ENCODE results near the gene PCDHGB6.
A peak's percentile ranks its signal among the peaks of the same experiment; 100 is the strongest.
"Not testable (repeated sequence)": the region's sequence is repeated elsewhere in the genome, so short reads cannot be mapped to it uniquely, and the experiment has no call there.

The PCDHGB6 gene

GRCh38 chr5:141403387-141403786 is 4.4 kb upstream of the PCDHGB6 start:
- DNase-seq (ENCODE audit: low read depth), result no peak
- no peak overlapping the region for H3K4me3 ChIP-seq (ENCODE audit: low read depth, low read length)
- TF ChIP-seq, protein P1, sequence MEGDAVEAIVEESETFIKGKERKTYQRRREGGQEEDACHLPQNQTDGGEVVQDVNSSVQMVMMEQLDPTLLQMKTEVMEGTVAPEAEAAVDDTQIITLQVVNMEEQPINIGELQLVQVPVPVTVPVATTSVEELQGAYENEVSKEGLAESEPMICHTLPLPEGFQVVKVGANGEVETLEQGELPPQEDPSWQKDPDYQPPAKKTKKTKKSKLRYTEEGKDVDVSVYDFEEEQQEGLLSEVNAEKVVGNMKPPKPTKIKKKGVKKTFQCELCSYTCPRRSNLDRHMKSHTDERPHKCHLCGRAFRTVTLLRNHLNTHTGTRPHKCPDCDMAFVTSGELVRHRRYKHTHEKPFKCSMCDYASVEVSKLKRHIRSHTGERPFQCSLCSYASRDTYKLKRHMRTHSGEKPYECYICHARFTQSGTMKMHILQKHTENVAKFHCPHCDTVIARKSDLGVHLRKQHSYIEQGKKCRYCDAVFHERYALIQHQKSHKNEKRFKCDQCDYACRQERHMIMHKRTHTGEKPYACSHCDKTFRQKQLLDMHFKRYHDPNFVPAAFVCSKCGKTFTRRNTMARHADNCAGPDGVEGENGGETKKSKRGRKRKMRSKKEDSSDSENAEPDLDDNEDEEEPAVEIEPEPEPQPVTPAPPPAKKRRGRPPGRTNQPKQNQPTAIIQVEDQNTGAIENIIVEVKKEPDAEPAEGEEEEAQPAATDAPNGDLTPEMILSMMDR (IDR thresholded peaks at IDR 0.05; ENCODE audit: insufficient read depth, low read depth, low read length, missing control alignments), result no peak

- DNase-seq (ENCODE audit: low read depth), result no peak
- TF ChIP-seq, protein P1 (IDR thresholded peaks at IDR 0.05; ENCODE audit: insufficient read depth, low read depth, low read length, missing control alignments), result no peak
- no peak overlapping the region for H3K4me3 ChIP-seq (ENCODE audit: low read depth, low read length)
These were observed 1.9 kb downstream of the PCDHGB6 start for GRCh38 chr5:141409598-141410306.

DNA sequence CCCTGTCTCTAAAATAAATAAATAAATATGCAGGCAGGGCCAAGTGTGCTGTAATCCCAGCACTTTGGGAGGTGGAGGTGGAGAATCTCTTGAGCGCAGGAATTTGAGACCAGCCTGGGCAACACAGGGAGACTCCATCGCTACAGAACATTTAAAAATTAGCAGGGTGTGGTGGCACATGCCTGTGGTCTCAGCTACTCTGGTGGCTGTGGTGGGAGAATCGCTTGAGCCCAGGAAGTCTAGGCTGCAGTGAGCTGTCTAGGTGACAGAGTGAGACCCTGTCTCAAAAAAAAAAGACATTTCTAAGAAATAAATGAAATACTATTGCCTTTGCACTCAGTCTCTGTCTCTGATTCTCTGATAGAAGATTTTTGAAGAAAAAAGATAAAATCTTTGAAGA is 3.8 kb downstream of the PCDHGB6 start:
- no peak overlapping the region for H3K4me3 ChIP-seq (ENCODE audit: low read depth, low read length)
- no peak for DNase-seq (ENCODE audit: low read depth)
- TF ChIP-seq, protein P1 (IDR thresholded peaks at IDR 0.05; ENCODE audit: insufficient read depth, low read depth, low read length, missing control alignments), result no peak

DNA sequence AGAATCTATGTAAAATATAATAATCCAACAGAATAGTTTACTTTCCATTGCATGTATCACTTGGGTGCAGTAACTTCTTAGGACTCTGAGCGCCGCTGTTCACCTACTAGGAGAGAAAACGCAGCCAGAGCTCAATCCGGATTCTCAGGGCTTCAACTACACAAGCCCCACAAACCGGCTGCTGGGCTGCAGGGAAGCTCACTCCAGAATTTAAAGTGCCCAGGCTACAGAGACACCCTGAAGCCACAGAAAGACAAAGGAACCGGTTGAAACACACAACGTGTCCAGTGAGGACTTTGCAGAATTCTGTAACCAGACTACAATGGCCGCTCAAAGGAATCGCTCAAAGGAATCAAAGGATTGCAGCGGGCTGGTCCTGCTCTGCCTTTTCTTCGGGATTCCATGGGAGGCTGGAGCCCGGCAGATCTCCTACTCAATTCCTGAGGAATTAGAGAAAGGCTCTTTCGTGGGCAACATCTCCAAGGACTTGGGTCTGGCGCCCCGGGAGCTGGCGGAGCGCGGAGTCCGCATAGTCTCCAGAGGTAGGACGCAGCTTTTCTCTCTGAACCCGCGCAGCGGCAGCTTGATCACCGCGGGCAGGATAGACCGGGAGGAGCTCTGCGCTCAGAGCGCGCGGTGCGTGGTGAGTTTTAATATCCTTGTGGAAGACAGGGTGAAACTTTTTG is 5.2 kb downstream of the PCDHGB6 start, which contains the start of gene PCDHGA10:
Gene PCDHGA10 (plus strand): TSS at position 134 of the 686 bp plus-strand sequence. CDS start 189 bp downstream, at position 323.
- TF ChIP-seq, protein P1 (IDR thresholded peaks at IDR 0.05; ENCODE audit: insufficient read depth, low read depth, low read length, missing control alignments), result peak; percentile 77
- peak within 1 kb of the TSS; percentile 64 for H3K4me3 ChIP-seq (ENCODE audit: low read depth, low read length)
- DNase-seq (ENCODE audit: low read depth), result peak; percentile 86

DNA sequence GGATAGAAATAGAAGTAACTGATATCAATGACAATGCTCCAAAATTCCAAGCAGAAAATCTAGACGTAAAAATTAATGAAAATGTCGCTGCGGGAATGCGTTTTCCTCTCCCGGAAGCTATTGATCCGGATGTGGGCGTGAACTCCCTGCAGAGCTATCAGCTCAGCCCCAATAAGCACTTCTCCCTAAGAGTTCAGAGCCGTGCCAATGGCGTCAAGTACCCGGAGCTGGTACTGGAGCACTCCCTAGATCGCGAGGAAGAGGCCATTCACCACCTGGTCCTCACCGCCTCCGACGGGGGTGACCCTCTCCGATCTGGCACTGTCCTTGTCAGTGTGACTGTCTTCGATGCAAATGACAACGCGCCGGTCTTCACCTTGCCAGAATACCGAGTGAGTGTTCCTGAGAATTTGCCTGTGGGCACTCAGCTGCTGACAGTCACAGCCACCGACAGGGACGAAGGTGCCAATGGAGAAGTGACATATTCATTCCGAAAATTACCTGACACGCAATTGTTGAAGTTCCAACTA is 5.8 kb downstream of the PCDHGB6 start:
- TF ChIP-seq, protein P1 (IDR thresholded peaks at IDR 0.05; ENCODE audit: insufficient read depth, low read depth, low read length, missing control alignments), result no peak
- H3K4me3 ChIP-seq (ENCODE audit: low read depth, low read length), result peak overlapping the region; percentile 64
- DNase-seq (ENCODE audit: low read depth), result no peak

DNA sequence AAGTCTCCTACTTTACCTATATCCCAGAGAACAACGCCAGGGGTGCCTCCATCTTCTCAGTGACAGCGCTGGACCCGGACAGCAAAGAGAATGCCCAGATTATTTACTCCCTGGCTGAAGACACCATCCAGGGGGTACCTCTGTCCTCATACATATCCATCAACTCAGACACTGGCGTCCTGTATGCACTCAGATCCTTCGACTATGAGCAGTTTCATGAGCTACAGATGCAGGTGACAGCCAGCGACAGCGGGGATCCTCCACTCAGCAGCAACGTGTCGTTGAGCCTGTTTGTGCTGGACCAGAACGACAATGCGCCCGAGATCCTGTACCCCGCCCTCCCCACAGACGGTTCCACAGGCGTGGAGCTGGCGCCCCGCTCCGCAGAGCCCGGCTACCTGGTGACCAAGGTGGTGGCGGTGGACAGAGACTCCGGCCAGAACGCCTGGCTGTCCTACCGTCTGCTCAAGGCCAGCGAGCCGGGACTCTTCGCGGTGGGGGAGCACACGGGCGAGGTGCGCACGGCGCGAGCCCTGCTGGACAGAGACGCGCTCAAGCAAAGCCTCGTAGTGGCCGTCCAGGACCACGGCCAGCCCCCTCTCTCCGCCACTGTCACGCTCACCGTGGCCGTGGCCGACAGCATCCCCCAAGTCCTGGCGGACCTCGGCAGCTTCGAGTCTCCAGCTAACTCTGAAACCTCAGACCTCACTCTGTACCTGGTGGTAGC is 6.9 kb downstream of the PCDHGB6 start:
- not testable (repeated sequence) for DNase-seq (ENCODE audit: low read depth); H3K4me3 ChIP-seq (ENCODE audit: low read depth, low read length)

DNA sequence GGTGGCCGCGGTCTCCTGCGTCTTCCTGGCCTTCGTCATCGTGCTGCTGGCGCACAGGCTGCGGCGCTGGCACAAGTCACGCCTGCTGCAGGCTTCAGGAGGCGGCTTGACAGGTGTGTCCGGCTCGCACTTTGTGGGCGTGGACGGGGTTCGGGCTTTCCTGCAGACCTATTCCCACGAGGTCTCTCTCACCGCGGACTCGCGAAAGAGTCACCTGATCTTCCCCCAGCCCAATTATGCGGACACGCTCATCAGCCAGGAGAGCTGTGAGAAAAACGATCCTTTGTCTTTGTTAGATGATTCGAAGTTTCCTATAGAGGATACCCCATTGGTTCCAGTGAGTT is 7.4 kb downstream of the PCDHGB6 start:
- peak; percentile 45 for DNase-seq (ENCODE audit: low read depth)
- H3K4me3 ChIP-seq (ENCODE audit: low read depth, low read length), result peak overlapping the region; percentile 30
